ENCODE results near the gene PTPN7.

PTPN7 gene

GRCh38 chr1:202202500-202203168, 42.2 kb upstream of the PTPN7 start:
- TF ChIP-seq, protein P1, sequence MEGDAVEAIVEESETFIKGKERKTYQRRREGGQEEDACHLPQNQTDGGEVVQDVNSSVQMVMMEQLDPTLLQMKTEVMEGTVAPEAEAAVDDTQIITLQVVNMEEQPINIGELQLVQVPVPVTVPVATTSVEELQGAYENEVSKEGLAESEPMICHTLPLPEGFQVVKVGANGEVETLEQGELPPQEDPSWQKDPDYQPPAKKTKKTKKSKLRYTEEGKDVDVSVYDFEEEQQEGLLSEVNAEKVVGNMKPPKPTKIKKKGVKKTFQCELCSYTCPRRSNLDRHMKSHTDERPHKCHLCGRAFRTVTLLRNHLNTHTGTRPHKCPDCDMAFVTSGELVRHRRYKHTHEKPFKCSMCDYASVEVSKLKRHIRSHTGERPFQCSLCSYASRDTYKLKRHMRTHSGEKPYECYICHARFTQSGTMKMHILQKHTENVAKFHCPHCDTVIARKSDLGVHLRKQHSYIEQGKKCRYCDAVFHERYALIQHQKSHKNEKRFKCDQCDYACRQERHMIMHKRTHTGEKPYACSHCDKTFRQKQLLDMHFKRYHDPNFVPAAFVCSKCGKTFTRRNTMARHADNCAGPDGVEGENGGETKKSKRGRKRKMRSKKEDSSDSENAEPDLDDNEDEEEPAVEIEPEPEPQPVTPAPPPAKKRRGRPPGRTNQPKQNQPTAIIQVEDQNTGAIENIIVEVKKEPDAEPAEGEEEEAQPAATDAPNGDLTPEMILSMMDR (IDR thresholded peaks at IDR 0.05; ENCODE audit: insufficient read depth, low read length, poor library complexity, severe bottlenecking) = no peak
- no peak for TF ChIP-seq EZH2phosphoT487 (conservative IDR thresholded peaks at IDR 0.05; ENCODE audit: low read length)
- no peak overlapping the region for H3K27ac ChIP-seq (ENCODE audit: low read depth, low read length)
- no peak overlapping the region for H3K4me2 ChIP-seq (ENCODE audit: low read depth, low read length, poor library complexity, severe bottlenecking)
- no peak overlapping the region for H3K4me3 ChIP-seq (ENCODE audit: insufficient read depth, low read length, poor library complexity, severe bottlenecking)
- H3K9me2 ChIP-seq (replicated peaks; ENCODE audit: insufficient read depth, low read length) = no peaks in the 10 kb centered on the region
- H3F3A ChIP-seq (ENCODE audit: insufficient read depth) = no peaks in the 10 kb centered on the region
- no peaks in the 10 kb centered on the region for H3K79me2 ChIP-seq (ENCODE audit: insufficient read depth, low read length)
- no peaks in the 10 kb centered on the region for H3K9me3 ChIP-seq (ENCODE audit: insufficient read depth, low read length)
- H4K20me1 ChIP-seq (ENCODE audit: low read depth, low read length) = no peaks in the 10 kb centered on the region
- H3K9ac ChIP-seq (ENCODE audit: low read length) = no peak overlapping the region
- no peaks in the 10 kb centered on the region for H3K27me3 ChIP-seq (ENCODE audit: low read length)
- no peak overlapping the region for H2AFZ ChIP-seq (ENCODE audit: low read depth, low read length, severe bottlenecking)
- H3K36me3 ChIP-seq (ENCODE audit: low read length) = no peaks in the 10 kb centered on the region

DNA sequence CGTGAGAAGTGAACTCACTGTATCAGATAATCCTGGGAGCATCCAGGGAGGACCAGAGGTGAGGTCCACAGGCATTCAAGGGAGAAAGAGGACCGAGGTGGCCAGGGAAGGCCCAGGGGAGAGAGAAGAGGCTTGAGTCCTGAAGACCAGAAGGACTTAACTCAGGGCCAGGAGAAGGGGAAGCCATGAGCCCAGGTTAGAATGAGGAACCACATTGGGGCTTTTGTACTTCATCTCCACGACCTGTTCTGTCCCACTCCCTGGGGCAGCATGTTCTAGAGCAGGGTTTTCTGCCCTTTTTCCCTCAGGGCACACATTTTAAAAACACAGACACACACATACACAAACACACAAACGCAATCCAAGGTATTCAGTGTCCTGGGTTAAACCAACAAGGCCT, 41.6 kb upstream of the PTPN7 start:
- Histone ChIP-seq H3K27me3 (ENCODE audit: low read length) (no peaks in the 10 kb centered on the region), H3K4me3 (ENCODE audit: insufficient read depth, low read length, poor library complexity, severe bottlenecking) (no peak overlapping the region), H3F3A (ENCODE audit: insufficient read depth) (no peaks in the 10 kb centered on the region), H3K27ac (ENCODE audit: low read depth, low read length) (no peak overlapping the region), H3K9me3 (ENCODE audit: insufficient read depth, low read length) (no peaks in the 10 kb centered on the region), H4K20me1 (ENCODE audit: low read depth, low read length) (no peaks in the 10 kb centered on the region), H3K9me2 (replicated peaks; ENCODE audit: insufficient read depth, low read length) (no peaks in the 10 kb centered on the region), H3K79me2 (ENCODE audit: insufficient read depth, low read length) (no peaks in the 10 kb centered on the region), H3K9ac (ENCODE audit: low read length) (no peak overlapping the region), H3K4me2 (ENCODE audit: low read depth, low read length, poor library complexity, severe bottlenecking) (no peak overlapping the region), H3K36me3 (ENCODE audit: low read length) (no peaks in the 10 kb centered on the region), H2AFZ (ENCODE audit: low read depth, low read length, severe bottlenecking) (no peak overlapping the region)
- TF ChIP-seq, protein P1 (IDR thresholded peaks at IDR 0.05; ENCODE audit: insufficient read depth, low read length, poor library complexity, severe bottlenecking) = no peak
- TF ChIP-seq EZH2phosphoT487 (conservative IDR thresholded peaks at IDR 0.05; ENCODE audit: low read length) = no peak

GRCh38 chr1:202201266-202201665, 40.9 kb upstream of the PTPN7 start:
- Histone ChIP-seq H4K20me1 (ENCODE audit: low read depth, low read length) (no peaks in the 10 kb centered on the region), H3K4me2 (ENCODE audit: low read depth, low read length, poor library complexity, severe bottlenecking) (no peak overlapping the region), H3K9me3 (ENCODE audit: insufficient read depth, low read length) (no peaks in the 10 kb centered on the region), H3K9me2 (replicated peaks; ENCODE audit: insufficient read depth, low read length) (no peaks in the 10 kb centered on the region), H3F3A (ENCODE audit: insufficient read depth) (no peaks in the 10 kb centered on the region), H3K79me2 (ENCODE audit: insufficient read depth, low read length) (no peaks in the 10 kb centered on the region), H3K36me3 (ENCODE audit: low read length) (no peaks in the 10 kb centered on the region), H2AFZ (ENCODE audit: low read depth, low read length, severe bottlenecking) (no peak overlapping the region), H3K4me3 (ENCODE audit: insufficient read depth, low read length, poor library complexity, severe bottlenecking) (no peak overlapping the region), H3K27me3 (ENCODE audit: low read length) (no peaks in the 10 kb centered on the region), H3K9ac (ENCODE audit: low read length) (no peak overlapping the region), H3K27ac (ENCODE audit: low read depth, low read length) (no peak overlapping the region)
- TF ChIP-seq, protein P1 (IDR thresholded peaks at IDR 0.05; ENCODE audit: insufficient read depth, low read length, poor library complexity, severe bottlenecking) = no peak
- no peak for TF ChIP-seq EZH2phosphoT487 (conservative IDR thresholded peaks at IDR 0.05; ENCODE audit: low read length)
